GM18520 (cell line): Measurements from ENCODE around the gene MDP1.
A peak's percentile ranks its signal among the peaks of the same experiment; 100 is the strongest.
"Not testable (repeated sequence)": the region's sequence is repeated elsewhere in the genome, so short reads cannot be mapped to it uniquely, and the experiment has no call there.

Source experiments
- ATAC-seq: cut with Tn5 transposase; IDR thresholded peaks from one replicate; pipeline ENCODE4 v1.9.1; 2021; ENCODE audit not compliant: unreplicated experiment

MDP1 gene

DNA sequence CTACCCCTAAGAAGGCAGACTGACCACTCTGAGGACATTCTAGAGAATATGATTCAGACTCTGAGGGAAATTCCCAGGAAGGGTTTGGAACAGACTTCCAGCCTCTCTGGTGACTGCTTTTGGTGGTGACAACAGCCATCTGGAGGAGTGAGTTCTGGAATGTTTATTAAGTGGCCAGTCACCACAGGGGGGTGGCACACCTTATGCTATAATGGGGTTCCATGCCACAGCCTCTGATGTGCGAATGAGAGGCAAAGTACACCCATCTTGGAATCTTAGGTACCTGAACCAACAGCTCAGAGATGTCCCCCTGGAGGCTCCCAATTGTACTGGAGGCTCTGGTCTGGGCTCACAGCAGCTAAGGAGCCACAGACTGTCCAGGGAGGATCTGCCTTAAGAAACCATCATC lies 36.0 kb upstream of the MDP1 start:
- no peak for ATAC-seq

DNA sequence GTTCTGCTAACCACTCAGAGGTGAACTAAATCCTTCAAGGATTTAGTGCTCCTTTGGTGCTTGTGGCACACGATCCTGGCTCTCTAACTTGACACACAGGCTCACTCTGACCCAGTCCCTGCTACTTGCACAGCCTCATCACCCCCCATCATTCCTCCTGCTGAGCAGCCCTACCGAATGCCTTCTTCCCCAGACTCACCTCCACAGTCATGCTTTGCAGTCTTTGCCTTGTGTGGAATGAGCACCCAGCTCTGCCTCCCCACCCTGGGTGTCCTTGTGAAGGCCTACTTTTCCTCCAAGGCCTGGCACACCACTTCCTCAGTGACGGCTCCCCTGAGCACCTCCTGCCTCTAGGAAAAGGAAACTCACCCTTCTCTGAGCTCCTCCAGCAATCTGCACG lies 34.5 kb upstream of the MDP1 start:
- ATAC-seq = no peak

DNA sequence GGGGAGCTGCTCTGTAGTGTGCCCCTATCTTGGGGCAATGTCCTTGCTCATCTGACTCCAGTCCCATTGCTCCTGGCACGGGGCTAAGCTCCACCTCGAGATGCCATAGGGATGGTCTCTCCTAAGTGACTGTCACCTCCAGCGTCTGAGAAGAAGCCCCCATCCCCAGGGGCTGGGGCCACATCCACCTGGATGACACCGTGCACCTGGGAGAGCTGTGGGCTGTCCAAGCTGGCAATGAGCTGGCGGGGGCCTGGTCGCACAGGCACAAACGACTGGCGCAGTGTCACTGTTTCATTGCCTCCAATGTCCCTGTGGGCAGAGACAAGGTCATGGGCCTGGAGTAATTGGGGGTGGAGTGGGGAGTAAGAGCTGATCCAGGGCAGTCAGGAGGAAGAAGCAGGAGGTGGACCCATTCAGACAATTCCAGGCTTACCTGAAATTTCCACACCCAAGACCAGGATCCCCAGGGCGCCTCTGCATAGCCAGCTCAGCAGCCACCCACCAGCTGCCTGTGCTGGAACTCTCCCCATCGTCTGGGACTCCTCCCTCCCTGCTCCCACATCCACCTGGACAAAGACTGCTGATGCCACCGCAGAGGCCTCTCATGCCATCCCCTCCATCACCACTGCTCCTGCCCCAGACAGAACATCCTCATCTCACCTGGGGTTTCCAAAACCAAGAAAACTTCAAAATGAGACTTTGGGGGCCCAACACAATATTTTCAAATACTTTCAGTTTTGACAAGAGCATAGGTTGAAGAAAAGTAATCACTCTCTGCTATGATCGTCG lies 33.6 kb upstream of the MDP1 start:
- no peak for ATAC-seq

DNA sequence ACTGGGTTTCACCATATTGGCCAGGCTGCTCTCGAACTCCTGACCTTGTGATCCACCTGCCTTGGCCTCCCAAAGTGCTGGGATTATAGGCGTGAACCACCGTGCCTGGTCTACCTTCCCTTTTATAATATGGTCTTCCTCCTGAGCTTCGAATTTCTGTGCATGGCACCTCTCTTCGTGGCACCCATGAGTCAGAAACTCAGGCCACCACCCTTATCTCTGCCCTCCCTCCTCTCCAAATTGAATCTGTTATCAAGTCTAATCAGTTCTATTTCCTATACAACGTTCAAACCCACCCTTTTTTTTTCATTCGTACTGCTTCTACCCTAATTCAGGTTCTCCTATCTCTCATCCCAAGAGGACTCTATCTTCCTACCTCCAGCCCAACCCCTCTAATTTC lies 31.6 kb upstream of the MDP1 start:
- no peak for ATAC-seq

DNA sequence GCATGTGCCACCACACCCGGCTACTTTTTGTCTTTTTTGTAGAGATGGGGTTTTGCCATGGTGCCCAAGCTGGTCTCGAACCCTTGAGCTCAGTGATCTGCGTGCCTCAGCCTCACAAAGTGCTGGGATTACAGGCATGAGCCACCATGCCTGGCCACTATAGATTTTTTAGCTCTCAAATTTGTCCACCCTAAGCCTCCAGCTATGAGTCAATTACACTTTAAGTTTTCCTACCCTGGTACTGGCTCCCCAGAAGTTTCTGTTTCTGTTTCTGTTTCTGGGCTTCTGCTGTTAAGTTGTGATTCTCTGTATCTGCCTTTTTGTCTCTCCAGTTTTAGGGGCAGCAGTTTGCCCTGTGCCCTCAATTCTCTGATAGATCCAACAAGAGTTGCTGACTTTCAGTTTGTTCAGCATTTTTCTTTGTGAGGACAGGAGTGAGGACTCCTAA lies 30.9 kb upstream of the MDP1 start:
- no peak for ATAC-seq

DNA sequence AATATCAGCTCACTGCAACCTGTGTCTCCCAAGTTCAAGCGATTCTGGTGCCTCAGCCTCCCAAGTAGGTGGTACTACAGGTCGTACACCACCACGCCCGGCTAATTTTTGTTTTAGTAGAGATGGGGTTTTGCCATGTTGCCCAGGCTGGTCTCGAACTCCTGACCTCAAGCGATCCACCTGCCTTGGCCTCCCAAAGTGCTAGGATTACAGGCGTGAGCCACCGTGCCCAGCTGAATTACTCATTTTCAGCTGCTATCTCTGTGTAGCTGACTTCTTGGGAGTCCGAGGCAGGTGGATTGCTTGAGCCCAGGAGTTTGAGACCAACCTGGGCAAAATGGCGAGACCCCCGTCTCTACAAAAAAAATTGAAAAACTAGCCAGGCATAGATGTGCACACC lies 29.5 kb upstream of the MDP1 start:
- ATAC-seq = not testable (repeated sequence)

DNA sequence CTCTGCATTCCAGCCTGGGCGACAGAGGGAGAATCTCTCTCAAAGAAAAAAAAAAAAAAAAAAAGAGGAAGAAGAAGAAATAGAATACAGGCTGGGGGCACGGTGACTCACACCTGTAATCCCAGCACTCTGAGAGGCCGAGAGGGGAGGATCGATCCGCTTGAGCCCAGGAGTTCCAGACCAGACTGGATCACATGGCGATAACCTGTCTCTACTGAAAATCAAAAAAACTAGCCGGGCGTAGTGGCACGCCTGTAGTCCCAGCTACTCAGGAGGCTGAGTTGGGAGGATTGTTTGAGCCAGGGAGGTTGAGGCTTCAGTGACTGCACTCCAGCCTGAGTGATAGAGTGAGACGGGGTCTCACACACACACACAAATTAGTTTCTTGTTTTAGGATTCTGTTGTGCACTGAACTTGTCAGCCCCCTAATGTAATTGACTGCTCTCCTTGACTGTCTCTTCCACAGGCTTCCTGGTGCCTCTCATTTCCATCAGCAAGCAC lies 27.5 kb upstream of the MDP1 start:
- no peak for ATAC-seq

DNA sequence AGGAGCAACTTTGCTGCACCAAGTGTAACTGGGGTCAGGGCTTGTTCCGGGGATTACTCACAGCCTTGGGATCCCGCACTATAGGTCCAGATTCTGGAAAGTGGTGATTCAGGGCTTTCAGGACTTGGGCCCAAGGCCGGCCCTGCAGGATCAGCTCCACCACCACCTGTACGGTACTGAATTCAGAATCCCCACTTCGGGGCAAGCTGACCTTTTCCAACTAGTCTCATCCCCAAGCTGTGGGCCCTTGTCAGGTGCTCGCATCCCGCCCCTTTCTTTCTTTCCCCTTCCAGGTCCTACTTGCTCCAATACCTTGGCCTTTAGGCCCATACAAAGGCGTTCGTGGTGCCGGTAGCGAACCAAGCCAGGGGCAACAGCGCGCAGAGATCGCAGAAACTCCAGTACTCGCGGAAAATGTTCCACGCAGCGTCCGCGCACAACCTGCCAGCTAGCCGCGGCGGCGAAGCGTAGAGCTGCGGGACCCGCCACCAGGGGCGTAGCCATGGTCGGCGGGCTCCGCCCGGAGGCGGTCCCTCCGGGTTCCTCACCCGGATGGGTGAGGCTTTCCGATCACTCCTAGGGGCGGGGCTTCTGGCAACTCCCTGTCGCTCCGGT lies 26.1 kb upstream of the MDP1 start:
- ATAC-seq = peak; percentile 57

DNA sequence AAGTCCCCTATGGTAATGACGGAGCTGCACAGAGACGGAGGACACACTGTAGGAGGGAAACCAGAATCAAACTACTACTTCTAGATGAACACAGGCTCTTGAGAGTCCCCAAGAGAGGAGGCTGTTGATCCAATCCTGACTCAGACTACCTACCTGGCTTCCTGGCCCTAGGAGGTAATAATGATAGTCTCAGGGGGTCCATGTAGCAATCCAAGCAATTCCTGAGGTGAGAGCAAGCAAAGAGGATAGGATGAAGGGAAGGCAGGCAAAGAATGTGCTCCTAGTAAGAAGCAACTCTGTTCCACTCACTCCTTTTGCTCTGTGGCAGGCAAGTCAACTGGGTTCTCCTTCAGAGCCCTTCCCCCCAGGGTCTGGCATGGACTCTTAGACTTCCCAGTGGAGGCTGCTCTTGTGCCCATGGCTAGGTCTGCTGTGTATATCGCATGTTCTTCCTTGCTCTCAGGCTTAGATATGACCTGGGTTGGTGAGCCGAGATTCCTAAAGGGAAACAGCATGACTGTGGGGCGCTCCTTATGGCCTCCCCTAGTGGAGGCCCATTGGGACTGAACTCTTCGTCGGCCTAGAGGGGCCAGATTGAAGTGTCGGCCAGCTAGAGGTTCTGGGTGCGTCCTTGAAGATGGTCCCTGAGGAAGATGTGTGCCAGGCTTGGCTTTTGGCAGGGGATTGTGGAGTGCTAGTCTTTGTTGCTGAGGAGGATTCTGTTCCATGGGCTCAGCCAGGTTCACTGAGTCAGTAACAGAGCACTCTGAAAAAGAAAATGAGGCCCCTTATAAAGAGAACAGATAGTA lies 24.4 kb upstream of the MDP1 start:
- ATAC-seq = no peak

DNA sequence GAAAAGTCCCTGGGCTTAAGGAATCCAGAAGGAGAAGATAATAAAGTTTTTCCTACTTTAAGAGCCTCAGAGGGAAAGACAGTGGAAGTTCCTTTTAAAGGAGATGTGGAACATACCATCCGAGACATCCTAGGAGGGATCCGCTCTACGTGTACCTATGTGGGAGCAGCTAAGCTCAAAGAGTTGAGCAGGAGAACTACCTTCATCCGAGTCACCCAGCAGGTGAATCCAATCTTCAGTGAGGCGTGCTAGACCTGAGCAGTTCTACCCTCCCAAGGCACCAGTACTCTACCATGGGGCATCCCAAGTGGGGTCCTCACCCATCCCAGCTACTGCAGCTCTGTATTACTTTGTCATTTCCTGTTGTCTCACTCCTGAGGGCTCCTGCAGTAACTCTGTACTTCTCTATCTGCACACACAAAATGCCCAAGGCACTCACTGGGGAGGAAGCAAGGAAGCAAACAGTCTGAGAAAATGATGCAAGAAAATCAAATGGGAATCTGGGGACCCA lies 22.7 kb upstream of the MDP1 start:
- no peak for ATAC-seq

DNA sequence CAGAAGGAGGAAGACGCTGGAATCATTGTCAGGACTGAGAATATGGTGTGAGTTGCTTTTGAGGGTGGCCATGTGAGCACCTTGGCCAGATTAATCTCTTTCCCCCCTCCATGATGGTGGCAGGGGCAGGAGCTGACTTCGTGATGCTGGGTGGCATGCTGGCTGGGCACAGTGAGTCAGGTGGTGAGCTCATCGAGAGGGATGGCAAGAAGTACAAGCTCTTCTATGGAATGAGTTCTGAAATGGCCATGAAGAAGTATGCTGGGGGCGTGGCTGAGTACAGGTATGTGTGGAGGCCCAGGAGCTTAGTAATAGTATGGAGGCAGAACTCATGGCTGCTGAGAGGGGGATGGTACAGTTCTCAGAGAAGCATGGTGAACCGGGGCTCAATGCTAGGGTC lies 22.3 kb upstream of the MDP1 start:
- ATAC-seq = no peak

DNA sequence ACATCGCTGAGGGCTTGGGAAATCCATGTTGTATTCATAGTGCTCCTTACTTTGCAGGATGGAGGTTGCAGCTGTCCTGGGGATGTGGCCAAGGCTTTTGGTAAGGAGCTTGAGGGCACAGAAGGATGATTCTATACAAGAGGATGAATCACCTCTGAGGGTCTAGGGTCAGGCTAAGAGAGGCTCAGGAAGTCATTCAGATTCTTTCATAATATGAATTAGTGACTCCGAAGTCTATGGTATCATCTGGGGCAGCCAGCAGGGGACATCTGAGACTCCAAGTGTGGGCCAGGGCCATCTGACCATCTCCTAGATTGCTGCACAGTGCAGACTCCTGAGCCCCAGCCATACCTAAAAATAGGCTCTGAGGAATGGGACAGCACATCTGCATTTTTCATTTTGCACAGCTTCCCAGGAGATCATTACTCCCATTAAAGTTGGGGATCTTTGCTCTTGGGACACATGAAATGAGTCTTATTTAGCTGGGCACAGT lies 21.6 kb upstream of the MDP1 start:
- ATAC-seq = no peak

DNA sequence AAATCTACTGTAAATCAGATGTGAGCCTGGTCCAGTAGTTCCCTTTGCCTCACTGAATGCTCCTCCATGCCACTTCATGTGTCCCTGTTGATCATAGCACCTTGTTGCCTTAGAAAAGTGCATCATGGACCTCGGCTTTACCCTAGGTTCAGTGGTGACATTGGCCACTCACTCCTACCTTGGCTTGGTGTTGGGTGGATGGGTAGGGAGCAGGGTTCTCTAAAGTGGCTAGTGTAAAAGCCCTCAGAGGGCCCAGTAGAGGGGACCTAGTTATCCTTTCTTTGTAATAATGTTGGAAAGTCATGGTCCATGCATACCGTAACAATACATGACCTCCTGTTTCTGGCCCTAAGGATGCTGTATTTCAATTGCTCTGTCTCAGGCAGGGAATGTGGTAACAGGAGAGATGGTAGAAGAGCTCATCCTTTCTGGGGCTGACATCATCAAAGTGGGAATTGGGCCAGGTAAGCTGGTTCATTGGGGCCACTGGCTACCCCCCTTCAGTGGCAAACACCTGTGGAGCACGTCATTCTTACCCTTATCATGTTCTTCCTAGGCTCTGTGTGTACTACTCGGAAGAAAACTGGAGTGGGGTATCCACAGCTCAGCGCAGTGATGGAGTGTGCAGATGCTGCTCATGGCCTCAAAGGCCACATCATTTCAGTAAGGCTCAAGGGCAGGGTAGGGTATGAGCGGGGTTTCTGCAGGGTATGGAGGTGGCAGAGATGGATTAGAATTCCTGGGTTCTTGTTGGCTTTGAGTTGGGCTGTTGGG lies 21.0 kb upstream of the MDP1 start:
- no peak for ATAC-seq

DNA sequence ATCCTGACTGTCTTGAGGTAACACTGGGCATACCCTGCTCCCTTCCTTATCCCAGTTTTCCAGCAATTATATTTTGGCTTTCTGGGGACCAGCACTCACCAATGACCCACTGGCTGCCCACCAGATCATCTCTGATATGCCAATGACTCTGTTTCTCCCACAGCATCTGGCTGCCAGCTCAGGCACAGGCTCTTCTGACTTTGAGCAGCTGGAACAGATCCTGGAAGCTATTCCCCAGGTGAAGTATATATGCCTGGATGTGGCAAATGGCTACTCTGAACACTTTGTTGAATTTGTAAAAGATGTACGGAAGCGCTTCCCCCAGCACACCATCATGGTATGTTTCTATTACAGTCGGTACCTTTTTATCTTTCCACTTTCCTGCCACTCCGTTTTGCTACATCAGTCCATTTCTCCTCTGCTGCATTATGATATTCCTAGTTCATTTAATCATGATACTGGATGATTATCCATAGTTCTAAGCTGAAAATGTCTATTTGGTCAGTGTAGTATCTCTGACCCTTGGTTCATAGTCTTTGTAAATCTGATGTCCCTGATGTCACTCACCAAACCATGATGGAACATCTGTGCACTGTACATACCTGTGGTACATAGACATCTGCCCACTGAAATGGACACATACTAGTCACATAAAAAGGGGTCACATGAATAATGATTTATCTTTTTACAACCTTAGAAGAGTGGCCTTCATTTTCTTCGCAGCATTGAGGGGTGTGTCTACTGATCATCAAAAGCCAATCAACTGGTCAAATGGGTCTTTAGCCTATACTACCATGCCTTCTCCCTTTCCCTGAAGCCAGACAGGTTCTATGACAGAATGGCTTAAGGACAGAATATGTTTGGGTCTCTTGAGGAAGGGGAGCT lies 20.2 kb upstream of the MDP1 start:
- no peak for ATAC-seq

DNA sequence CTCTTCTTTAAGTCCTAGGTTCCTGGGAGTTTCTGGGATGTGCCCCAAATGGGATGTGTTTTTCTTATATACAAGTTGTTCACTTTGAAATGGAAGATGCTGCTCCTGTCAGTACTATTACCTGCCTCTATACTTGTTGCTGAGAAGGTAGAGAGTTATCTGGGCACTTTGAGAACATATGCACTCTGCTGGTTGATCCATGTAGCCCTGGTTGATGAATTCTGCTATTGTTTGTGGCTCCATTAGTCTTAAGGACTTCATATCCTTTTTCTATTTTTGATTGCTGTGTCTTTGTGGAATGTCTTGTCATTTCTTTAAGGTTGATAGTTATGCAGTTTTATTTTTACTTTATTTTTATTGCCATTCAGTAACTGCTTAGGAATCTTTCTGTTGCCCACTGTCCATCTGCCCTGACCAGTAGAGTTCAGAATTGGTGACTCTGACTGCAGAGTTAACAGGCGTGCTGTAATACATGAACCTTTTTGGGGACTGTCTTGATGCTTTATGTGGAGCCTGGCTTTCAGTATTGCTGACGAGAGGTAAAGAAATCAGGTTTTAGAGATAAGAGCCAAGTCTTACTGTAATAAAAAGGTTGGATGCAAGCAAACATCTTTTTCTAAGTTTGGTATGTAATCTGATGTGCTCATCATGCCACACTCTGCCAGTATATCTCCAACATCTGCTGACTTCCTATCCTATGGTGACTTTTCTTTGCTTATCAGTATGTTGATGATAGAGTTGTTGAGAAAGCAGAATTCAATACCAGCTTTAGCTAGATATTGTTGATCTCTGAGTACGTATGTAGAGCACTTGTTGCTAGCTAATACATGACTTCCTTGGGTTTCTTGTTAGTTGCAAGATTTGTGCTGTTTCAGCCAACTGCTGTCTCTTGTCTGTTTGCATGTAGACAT lies 18.5 kb upstream of the MDP1 start:
- ATAC-seq = no peak

DNA sequence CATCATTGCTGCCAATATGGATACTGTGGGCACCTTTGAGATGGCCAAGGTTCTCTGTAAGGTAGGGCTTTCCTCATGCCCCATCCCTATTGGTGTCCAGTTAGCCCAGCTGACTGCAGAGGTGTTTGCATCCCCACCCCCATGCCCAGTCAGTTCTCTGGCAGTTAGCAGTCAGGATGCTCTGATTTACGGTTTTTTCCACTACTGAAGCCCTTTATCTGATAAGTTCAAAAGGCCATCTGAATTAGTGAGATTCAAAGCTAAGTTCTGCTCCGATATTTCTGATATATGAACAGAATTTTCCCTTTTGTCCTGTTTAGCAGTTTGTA lies 17.6 kb upstream of the MDP1 start:
- no peak for ATAC-seq

DNA sequence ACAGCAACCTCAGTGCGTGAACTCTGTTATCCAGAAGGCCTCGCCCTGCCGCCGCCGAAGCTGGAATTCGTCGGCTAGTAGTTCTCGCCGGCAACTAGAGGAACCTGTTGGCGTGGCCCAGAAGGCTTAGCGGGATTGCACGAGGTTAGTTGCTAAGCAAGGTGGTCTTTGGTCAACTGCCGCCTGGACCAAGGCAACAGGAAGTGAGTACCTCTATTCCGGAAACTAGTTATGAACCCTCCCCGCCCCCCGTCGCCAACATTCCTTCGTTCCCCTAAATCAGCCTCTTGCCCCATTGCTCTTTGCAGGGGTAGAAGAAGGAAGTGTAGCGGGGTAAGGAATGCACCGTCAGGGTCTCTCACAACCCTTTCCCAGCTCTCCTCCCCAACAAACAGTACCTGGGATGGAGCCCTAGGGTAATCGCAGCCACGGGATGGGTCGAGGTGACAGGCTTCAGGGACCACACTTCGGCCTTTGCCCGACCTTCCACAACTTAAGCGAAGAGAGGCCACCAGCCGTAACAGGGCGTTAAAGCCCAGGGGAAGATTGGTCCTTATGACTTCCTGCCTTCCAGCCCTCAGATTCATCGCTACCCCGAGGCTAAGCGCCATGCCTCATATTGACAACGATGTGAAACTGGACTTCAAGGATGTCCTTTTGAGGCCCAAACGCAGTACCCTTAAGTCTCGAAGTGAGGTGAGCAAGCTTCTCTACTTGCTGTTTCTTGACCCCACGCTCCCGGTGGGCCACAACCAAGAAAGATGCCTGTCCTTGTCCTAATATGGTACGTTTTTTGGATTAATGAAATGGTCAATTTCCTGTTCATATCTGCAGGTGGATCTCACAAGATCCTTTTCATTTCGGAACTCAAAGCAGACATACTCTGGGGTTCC lies 17.0 kb upstream of the MDP1 start, which contains the start of gene GMPR2:
GMPR2 (plus strand) TSS at position 285 of the 893 bp plus-strand sequence; CDS start at position 610, 325 bp downstream.
- peak; percentile 29 for ATAC-seq
